Esophagus (tissue), 2 donors: ENCODE results near the gene TMEM267. TPM values are rescaled to one million over a fixed set of nuclear protein-coding genes. Genes with fewer than 3 reads are reported as not detected.
"Not testable (repeated sequence)": the region's sequence is repeated elsewhere in the genome, so short reads cannot be mapped to it uniquely, and the experiment has no call there.

ENCODE experiments used
- H3K27ac ChIP-seq, 2 donors: one replicate each; pipeline ENCODE4 v1.5.1; 2013; ENCODE audit warnings: low read depth in 2 of 2, mild to moderate bottlenecking in 2 of 2, inconsistent platforms in 1 of 2, low read length in 1 of 2, moderate library complexity in 1 of 2
- H3K27me3 ChIP-seq, 2 donors: one replicate each; pipeline ENCODE4 v1.6.1; 2013; ENCODE audit warnings: low read length in 2 of 2, control low read depth in 1 of 2, mild to moderate bottlenecking in 1 of 2; ENCODE audit not compliant: insufficient read depth in 2 of 2, control insufficient read depth in 1 of 2
- H3K36me3 ChIP-seq, 2 donors: one replicate each; pipeline ENCODE4 v1.6.1; 2013; ENCODE audit warnings: low read length in 1 of 2; ENCODE audit not compliant: control insufficient read depth in 2 of 2, insufficient read depth in 2 of 2
- H3K4me1 ChIP-seq, 2 donors: one replicate each; pipeline ENCODE4 v1.6.1; 2013; ENCODE audit warnings: low read length in 1 of 2; ENCODE audit not compliant: control insufficient read depth in 2 of 2, insufficient read depth in 2 of 2
- H3K4me3 ChIP-seq, 2 donors: one replicate each; pipeline ENCODE4 v1.5.1; 2013; ENCODE audit warnings: low read length in 2 of 2, mild to moderate bottlenecking in 2 of 2, low read depth in 1 of 2, moderate library complexity in 1 of 2
- H3K9me3 ChIP-seq, 2 donors: one replicate each; pipeline ENCODE4 v1.6.1; 2013; ENCODE audit warnings: mild to moderate bottlenecking in 2 of 2, low read depth in 1 of 2, low read length in 1 of 2, moderate library complexity in 1 of 2; ENCODE audit not compliant: control insufficient read depth in 2 of 2, insufficient read depth in 1 of 2
- WGBS, 2 donors: extraction: QIAGEN DNeasy Blood & Tissue Kit; methylation state at CpG; one replicate each; pipeline ENCODE4 v1.1.7; 2013; 5-methylcytosine and 5-hydroxymethylcytosine counted together
- polyA plus RNA-seq, 2 donors: library from polyadenylated mRNA; stranded (reverse); fragments of 200-250 nt; gene quantifications; one replicate each; pipeline ENCODE4 v1.2.3, GENCODE V29; 2013
- donor health status: healthy with polysubstance abuse.
- donor health status: Bipolar disorder and iron deficiency.

The TMEM267 gene
- polyA plus RNA-seq, 2 donors, result 6.0 to 7.2 TPM

GRCh38 chr5:43412644-43413043 is 71.0 kb downstream of the TMEM267 start:
- Histone ChIP-seq H3K9me3 (no peaks in the 10 kb centered on the region), H3K27me3 (no peaks in the 10 kb centered on the region), H3K27ac (no peak overlapping the region), H3K4me3 (no peak overlapping the region), H3K4me1 (no peaks in the 10 kb centered on the region), H3K36me3 (no peaks in the 10 kb centered on the region)
- WGBS, 2 donors, result 96 to 97% methylated on average over 1 of the region's 1 CpG

DNA sequence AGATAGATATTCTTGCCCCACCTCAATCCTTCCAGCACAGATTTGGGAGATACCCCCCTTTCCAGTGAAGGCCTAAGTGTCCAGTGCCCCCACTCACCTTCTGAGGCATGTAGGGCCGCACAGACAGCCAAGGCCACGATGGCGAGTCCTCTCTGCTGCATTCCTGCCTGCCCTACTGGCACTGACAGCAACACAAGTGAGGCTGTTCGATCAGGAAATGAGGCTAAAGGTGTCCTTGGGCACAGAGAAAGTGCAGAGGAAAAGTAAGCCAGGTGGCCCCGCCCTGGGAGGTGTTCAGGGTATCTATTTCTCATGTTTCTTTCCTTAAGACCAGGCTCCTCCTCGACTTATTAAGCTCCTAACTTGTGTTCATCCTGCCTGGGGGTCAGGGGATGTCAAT is 71.5 kb downstream of the TMEM267 start, which contains the start of gene CCL28:
Gene CCL28, minus strand, starts transcription at position 236 of the 400 bp plus-strand sequence. Its CDS starts 75 bp downstream, at position 161.
- Histone ChIP-seq H3K36me3 (no peaks in the 10 kb centered on the region), H3K27me3 (no peaks in the 10 kb centered on the region), H3K27ac (no peak within 1 kb of the TSS), H3K4me3 (no peak within 1 kb of the TSS), H3K4me1 (no peaks in the 10 kb centered on the region), H3K9me3 (no peaks in the 10 kb centered on the region)
- 59 to 75% methylated on average over 6 of the region's 6 CpGs for WGBS, 2 donors

DNA sequence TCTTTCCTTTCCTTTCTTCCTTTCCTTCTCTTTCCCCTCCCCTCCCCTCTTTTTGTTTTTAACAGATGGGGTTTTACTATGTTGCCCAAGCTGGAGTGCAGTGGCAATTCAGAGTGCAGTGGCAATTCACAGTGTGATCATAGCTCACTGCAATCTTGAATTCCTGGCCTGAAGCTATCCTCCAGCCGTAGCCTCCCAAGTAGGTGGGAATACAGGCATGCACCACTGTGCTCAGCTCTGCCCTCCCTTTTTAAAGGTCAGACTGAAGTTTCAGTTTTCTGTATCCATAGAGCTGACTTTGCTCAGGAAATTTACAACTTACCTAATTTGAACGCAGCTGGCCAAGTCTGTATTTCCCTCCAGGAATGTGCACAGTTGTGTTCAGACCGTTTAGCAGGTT is 72.2 kb downstream of the TMEM267 start:
- no peaks in the 10 kb centered on the region for H3K27me3 ChIP-seq
- no peaks in the 10 kb centered on the region for H3K9me3 ChIP-seq
- no peak overlapping the region for H3K27ac ChIP-seq
- WGBS, 2 donors, result 48 to 60% methylated on average over 3 of the region's 3 CpGs
- no peaks in the 10 kb centered on the region for H3K4me1 ChIP-seq
- no peak overlapping the region for H3K4me3 ChIP-seq
- no peaks in the 10 kb centered on the region for H3K36me3 ChIP-seq

- Histone ChIP-seq H3K27ac (no peak overlapping the region), H3K36me3 (no peaks in the 10 kb centered on the region), H3K9me3 (no peaks in the 10 kb centered on the region), H3K27me3 (no peaks in the 10 kb centered on the region), H3K4me3 (no peak overlapping the region), H3K4me1 (no peaks in the 10 kb centered on the region)
- WGBS, 2 donors, result 73 to 91% methylated on average over 7 of the region's 7 CpGs
Measured at GRCh38 chr5:43410414-43410813, 73.3 kb downstream of the TMEM267 start.

DNA sequence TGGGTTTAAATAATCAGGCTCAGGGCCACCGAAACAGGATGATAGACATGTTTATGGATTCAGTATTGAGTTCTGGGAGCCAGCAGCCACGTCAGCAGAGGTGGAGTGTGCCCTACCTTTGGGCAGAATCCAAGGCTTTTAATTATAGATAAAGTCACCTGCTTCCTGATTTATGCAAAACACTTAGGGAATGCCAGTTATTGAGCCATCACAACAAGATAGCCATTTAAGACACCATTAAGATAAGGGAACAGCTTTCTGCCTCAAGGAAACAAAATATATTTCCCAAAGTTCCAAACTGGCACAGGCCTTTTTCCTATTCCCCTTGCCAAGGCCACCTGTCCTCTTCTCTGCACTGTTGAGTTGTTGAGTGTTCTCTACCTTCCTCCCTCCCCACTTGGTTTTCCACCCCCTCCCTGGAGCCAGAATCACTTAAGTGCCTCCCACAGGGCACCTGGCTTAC is 73.8 kb downstream of the TMEM267 start:
- WGBS, 2 donors, result 27 to 44% methylated on average over 2 of the region's 2 CpGs
- no peak overlapping the region for H3K4me3 ChIP-seq

DNA sequence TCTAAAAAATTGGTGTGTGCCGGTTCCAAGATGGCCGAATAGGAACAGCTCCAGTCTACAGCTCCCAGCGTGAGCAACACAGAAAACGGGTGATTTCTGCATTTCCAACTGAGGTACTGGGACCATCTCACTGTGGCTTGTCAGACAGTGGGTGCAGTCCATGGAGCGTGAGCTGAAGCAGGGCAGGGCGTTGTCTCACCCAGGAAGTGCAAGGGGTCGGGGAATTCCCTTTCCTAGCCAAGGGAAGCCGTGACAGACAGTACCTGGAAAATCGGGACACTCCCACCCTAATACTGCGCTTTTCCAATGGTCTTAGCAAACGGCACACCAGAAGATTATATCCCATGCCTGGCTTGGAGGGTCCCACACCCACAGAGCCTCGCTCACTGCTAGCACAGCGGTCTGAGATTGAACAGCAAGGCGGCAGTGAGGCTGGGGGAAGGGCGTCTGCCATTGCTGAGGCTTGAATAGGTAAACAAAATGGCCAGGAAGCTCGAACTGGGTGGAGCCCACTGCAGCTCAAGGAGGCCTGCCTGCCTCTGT is 81.1 kb downstream of the TMEM267 start:
- H3K4me1 ChIP-seq, H3K4me3 ChIP-seq, H3K27ac ChIP-seq, H3K27me3 ChIP-seq, H3K9me3 ChIP-seq, H3K36me3 ChIP-seq: not testable (repeated sequence)
- WGBS, 2 donors, result 92 to 93% methylated on average over 16 of the region's 16 CpGs

More for the DNA sequence above, 73.8 kb downstream of the TMEM267 start:
- Histone ChIP-seq H3K9me3 (no peaks in the 10 kb centered on the region), H3K27ac (no peak overlapping the region), H3K4me1 (no peaks in the 10 kb centered on the region), H3K36me3 (no peaks in the 10 kb centered on the region), H3K27me3 (no peaks in the 10 kb centered on the region)

- Histone ChIP-seq H3K27me3 (no peaks in the 10 kb centered on the region), H3K9me3 (peaks cover 0 to 4% of the 10 kb centered on the region in 2 donors), H3K4me1 (no peaks in the 10 kb centered on the region), H3K27ac (no peak overlapping the region), H3K4me3 (no peak overlapping the region), H3K36me3 (peaks cover 0 to 2% of the 10 kb centered on the region in 2 donors)
- WGBS, 2 donors, result 56 to 79% methylated on average over 1 of the region's 1 CpG
Measured at GRCh38 chr5:43401827-43402226, 81.8 kb downstream of the TMEM267 start.

DNA sequence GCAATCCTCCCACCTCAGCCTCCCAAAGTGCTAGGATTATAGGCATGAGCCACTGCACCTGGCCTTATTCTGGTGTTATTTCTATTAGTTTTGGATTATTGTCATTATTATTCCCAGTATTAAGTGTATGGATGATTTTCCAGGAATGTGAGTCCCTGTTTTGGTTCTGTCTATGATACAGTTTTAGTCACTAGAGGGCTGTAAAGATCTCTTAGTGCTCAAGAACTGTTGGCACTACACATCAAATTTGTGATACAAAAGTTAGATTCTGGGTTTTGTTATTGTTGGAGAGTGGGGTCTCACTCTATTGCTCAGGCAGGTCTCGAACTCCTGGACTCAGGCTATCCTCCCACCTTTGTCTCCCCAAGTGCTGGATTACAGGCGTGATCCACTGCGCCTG is 83.6 kb downstream of the TMEM267 start:
- Histone ChIP-seq H3K4me3 (no peak overlapping the region), H3K27ac (no peak overlapping the region), H3K27me3 (no peaks in the 10 kb centered on the region), H3K9me3 (peaks cover 0 to 4% of the 10 kb centered on the region in 2 donors), H3K4me1 (no peaks in the 10 kb centered on the region), H3K36me3 (peaks cover 0 to 2% of the 10 kb centered on the region in 2 donors)
- WGBS, 2 donors, result 85 to 93% methylated on average over 3 of the region's 3 CpGs

DNA sequence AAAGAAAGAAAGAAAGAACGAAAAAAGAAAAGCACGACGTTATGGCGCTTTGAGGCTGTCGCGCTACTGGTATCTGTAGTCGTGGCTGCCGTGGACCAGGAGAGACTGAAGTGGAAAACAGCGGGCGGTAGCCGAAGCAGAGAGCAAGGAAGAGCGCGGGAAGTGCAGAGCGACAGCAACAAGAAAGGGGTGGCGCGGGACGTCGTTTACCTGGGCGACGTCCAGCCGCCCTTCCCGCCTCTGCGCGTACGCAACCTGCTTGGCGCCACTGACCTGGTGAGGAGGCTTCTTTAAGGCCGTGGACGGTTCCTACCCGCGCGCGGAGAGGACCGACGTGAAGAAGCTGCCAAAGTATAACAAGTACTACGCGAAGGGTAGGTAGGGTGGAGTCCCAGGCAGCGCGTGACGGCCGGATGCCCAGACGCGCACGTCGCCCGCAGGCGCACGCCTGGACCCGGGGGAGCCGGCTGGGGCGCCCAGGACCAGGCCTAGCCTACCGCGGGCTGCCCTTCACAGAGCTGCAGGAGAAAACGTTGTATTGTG is 86.8 kb downstream of the TMEM267 start:
- Histone ChIP-seq H3K27me3 (no peaks in the 10 kb centered on the region), H3K4me3 (peak overlapping the region; percentile 53 to 65), H3K9me3 (no peaks in the 10 kb centered on the region), H3K36me3 (peaks cover 0 to under 1% of the 10 kb centered on the region in 2 donors), H3K27ac (peak overlapping the region; percentile 47 to 85), H3K4me1 (no peaks in the 10 kb centered on the region)
- 2% methylated on average over 53 of the region's 53 CpGs for WGBS, 2 donors
